Osteoblast (primary cell): ENCODE measurements around the gene MRPL37. TPM values are rescaled to one million over a fixed set of nuclear protein-coding genes. Genes with fewer than 3 reads are reported as not detected.
"Not testable (repeated sequence)": the region's sequence is repeated elsewhere in the genome, so short reads cannot be mapped to it uniquely, and the experiment has no call there.

Experiments used
- DNase-seq: peaks from one replicate; pipeline ENCODE4 v3.0.0; 2011; ENCODE audit warnings: low spot score, mixed read lengths; ENCODE audit not compliant: insufficient read length; ENCODE audit errors: missing footprints
- H2AFZ ChIP-seq: 2 replicates; pipeline ENCODE4 v1.6.0; 2011; ENCODE audit warnings: mild to moderate bottlenecking, low read length
- H3K27ac ChIP-seq: 2 replicates; pipeline ENCODE4 v1.5.1; 2011; ENCODE audit warnings: mild to moderate bottlenecking, low read depth, low read length, moderate library complexity
- H3K27me3 ChIP-seq: 2 replicates; pipeline ENCODE4 v1.6.0; 2012; ENCODE audit warnings: mild to moderate bottlenecking, control low read depth, inconsistent platforms, low read length, moderate library complexity; ENCODE audit not compliant: insufficient read depth
- H3K36me3 ChIP-seq: 2 replicates; pipeline ENCODE4 v1.5.1; 2011; ENCODE audit warnings: mild to moderate bottlenecking, low read length, control low read depth, moderate library complexity; ENCODE audit not compliant: insufficient read depth
- H3K4me1 ChIP-seq: 2 replicates; pipeline ENCODE4 v1.5.1; 2011; ENCODE audit warnings: mild to moderate bottlenecking, low read length, control low read depth, moderate library complexity; ENCODE audit not compliant: insufficient read depth
- H3K4me2 ChIP-seq: 2 replicates; pipeline ENCODE4 v1.6.0; 2011; ENCODE audit warnings: mild to moderate bottlenecking, low read length; ENCODE audit not compliant: insufficient read depth
- H3K4me3 ChIP-seq: fragments of 200-600 bp; sonication (generic); 3 replicates; pipeline ENCODE4 v1.5.1; 2012; ENCODE audit warnings: mild to moderate bottlenecking, low read length, inconsistent platforms; ENCODE audit not compliant: insufficient read depth
- H3K79me2 ChIP-seq: 2 replicates; pipeline ENCODE4 v1.6.0; 2012; ENCODE audit warnings: mild to moderate bottlenecking, low read length, control low read depth, inconsistent platforms; ENCODE audit not compliant: insufficient read depth
- H3K9me3 ChIP-seq: 2 replicates; pipeline ENCODE4 v1.5.1; 2011; ENCODE audit warnings: low read depth, low read length, control low read depth
- H4K20me1 ChIP-seq: 2 replicates; pipeline ENCODE4 v1.6.0; 2012; ENCODE audit warnings: mild to moderate bottlenecking, low read length, control low read depth; ENCODE audit not compliant: insufficient read depth
- CTCF ChIP-seq: IDR thresholded peaks from 2 replicates; pipeline ENCODE4 v1.5.1; 2011; ENCODE audit warnings: mild to moderate bottlenecking, low read depth, low read length, moderate library complexity; ENCODE audit errors: extremely low read depth
- total RNA-seq: library from RNA; depleted of rRNA; stranded (reverse); fragments of >200 nt; gene quantifications from 2 replicates; pipeline ENCODE4 v1.2.3, GENCODE V29; 2012

MRPL37 gene
- total RNA-seq, 1 donor = 88.7 TPM

- peak; percentile 55 for DNase-seq
- TF ChIP-seq CTCF = no peak
- no peak overlapping the region for H3K4me3 ChIP-seq
- no peak overlapping the region for H3K4me2 ChIP-seq
- H3K4me1 ChIP-seq = peaks cover 16% of the 10 kb centered on the region
- no peaks in the 10 kb centered on the region for H3K36me3 ChIP-seq
- no peaks in the 10 kb centered on the region for H3K9me3 ChIP-seq
- H3K27me3 ChIP-seq = no peaks in the 10 kb centered on the region
- H2AFZ ChIP-seq = no peak overlapping the region
- no peak overlapping the region for H3K27ac ChIP-seq
- H3K79me2 ChIP-seq = no peaks in the 10 kb centered on the region
- no peaks in the 10 kb centered on the region for H4K20me1 ChIP-seq
These were observed 27.9 kb downstream of the MRPL37 start for GRCh38 chr1:54227891-54228310.

GRCh38 chr1:54228638-54229079 is 28.7 kb downstream of the MRPL37 start:
- H3K4me3 ChIP-seq = no peak overlapping the region
- no peak overlapping the region for H2AFZ ChIP-seq
- H3K4me1 ChIP-seq = peaks cover 16% of the 10 kb centered on the region
- no peaks in the 10 kb centered on the region for H3K36me3 ChIP-seq
- H3K27me3 ChIP-seq = no peaks in the 10 kb centered on the region
- H3K27ac ChIP-seq = no peak overlapping the region
- TF ChIP-seq CTCF = no peak
- H3K79me2 ChIP-seq = no peaks in the 10 kb centered on the region
- H4K20me1 ChIP-seq = no peaks in the 10 kb centered on the region
- H3K4me2 ChIP-seq = no peak overlapping the region
- peak; percentile 80 for DNase-seq
- H3K9me3 ChIP-seq = no peaks in the 10 kb centered on the region

GRCh38 chr1:54229281-54229891 is 29.4 kb downstream of the MRPL37 start:
- Histone ChIP-seq H3K9me3 (no peaks in the 10 kb centered on the region), H3K27ac (no peak overlapping the region), H3K36me3 (no peaks in the 10 kb centered on the region), H3K4me2 (no peak overlapping the region), H3K27me3 (no peaks in the 10 kb centered on the region), H2AFZ (no peak overlapping the region), H3K4me3 (no peak overlapping the region), H3K79me2 (no peaks in the 10 kb centered on the region), H3K4me1 (peaks cover 16% of the 10 kb centered on the region), H4K20me1 (no peaks in the 10 kb centered on the region)
- peak; percentile 92 for DNase-seq
- no peak for TF ChIP-seq CTCF

- no peaks in the 10 kb centered on the region for H3K36me3 ChIP-seq
- no peaks in the 10 kb centered on the region for H4K20me1 ChIP-seq
- no peak overlapping the region for H3K27ac ChIP-seq
These were observed 30.8 kb downstream of the MRPL37 start for GRCh38 chr1:54230507-54231339.

GRCh38 chr1:54233196-54233595 is 33.2 kb downstream of the MRPL37 start:
- DNase-seq, H3K27me3 ChIP-seq, H3K4me3 ChIP-seq, H3K27ac ChIP-seq, H3K4me2 ChIP-seq, H3K79me2 ChIP-seq, H4K20me1 ChIP-seq, H3K4me1 ChIP-seq, H2AFZ ChIP-seq, H3K9me3 ChIP-seq: not testable (repeated sequence)
- H3K36me3 ChIP-seq = peaks cover 20% of the 10 kb centered on the region

More at GRCh38 chr1:54230507-54231339, 30.8 kb downstream of the MRPL37 start:
- Histone ChIP-seq H3K79me2 (no peaks in the 10 kb centered on the region), H3K9me3 (no peaks in the 10 kb centered on the region), H3K4me3 (no peak overlapping the region), H2AFZ (no peak overlapping the region), H3K4me1 (peaks cover 16% of the 10 kb centered on the region), H3K4me2 (no peak overlapping the region), H3K27me3 (no peaks in the 10 kb centered on the region)
- peak; percentile 32 for DNase-seq
- no peak for TF ChIP-seq CTCF
